Activated CD4-positive, alpha-beta T cell treated with anti-CD3 and anti-CD28 coated beads, Interleukin-2, amount 10 ng/mL, durations not matched to agents 7 days and 5 days (primary cell): ENCODE measurements around the gene OVOL3. TPM values are rescaled to one million over a fixed set of nuclear protein-coding genes. Genes with fewer than 3 reads are reported as not detected.
"Not testable (repeated sequence)": the region's sequence is repeated elsewhere in the genome, so short reads cannot be mapped to it uniquely, and the experiment has no call there.

Source experiments
- CTCF ChIA-PET: fragments of 350-600 bp; sonication (Branson Sonifier 250); formaldehyde crosslinking; loops from one replicate; lab custom pipeline; 2021; ENCODE audit warnings: antibody characterized with exemption; lab: Charles Lee
- POLR2A ChIA-PET: fragments of 350-600 bp; sonication (Branson Sonifier 250); formaldehyde crosslinking; loops from one replicate; lab custom pipeline; 2021; ENCODE audit warnings: antibody characterized with exemption; lab: Charles Lee
- DNase-seq: peaks from one replicate; pipeline ENCODE4 v3.0.0-alpha.2; 2020
- H3K27ac Mint-ChIP-seq: one replicate; pipeline ENCODE4 v1.8.0; 2021; ENCODE audit warnings: mild to moderate bottlenecking, moderate library complexity, mixed read lengths
- H3K27me3 Mint-ChIP-seq: one replicate; pipeline ENCODE4 v1.8.0; 2021; ENCODE audit warnings: mixed read lengths
- H3K36me3 Mint-ChIP-seq: one replicate; pipeline ENCODE4 v1.8.0; 2021; ENCODE audit warnings: low read depth, mixed read lengths
- H3K4me1 Mint-ChIP-seq: one replicate; pipeline ENCODE4 v1.8.0; 2021; ENCODE audit warnings: mixed read lengths
- H3K4me3 Mint-ChIP-seq: one replicate; pipeline ENCODE4 v1.8.0; 2021; ENCODE audit warnings: mild to moderate bottlenecking, moderate library complexity, mixed read lengths
- H3K9me3 Mint-ChIP-seq: one replicate; pipeline ENCODE4 v1.8.0; 2021; ENCODE audit warnings: mixed read lengths
- total RNA-seq, 2 experiments: library from RNA; stranded (reverse); gene quantifications; one replicate each; pipeline ENCODE4 v1.2.3, GENCODE V29; 2021

OVOL3 gene
- total RNA-seq, 2 experiments from 2014 or later: not detected

- Mint-ChIP-seq H3K36me3 (peaks cover 48% of the 10 kb centered on the region), H3K4me3 (no peak overlapping the region), H3K4me1 (peaks cover 24% of the 10 kb centered on the region), H3K27me3 (no peaks in the 10 kb centered on the region), H3K27ac (no peak overlapping the region), H3K9me3 (no peaks in the 10 kb centered on the region)
- POLR2A ChIA-PET: no interaction called here
- CTCF ChIA-PET: no interaction called here
- no peak for DNase-seq
These were observed 10.0 kb downstream of the OVOL3 start for GRCh38 chr19:36120984-36121358.

GRCh38 chr19:36121486-36122124 is 10.7 kb downstream of the OVOL3 start:
- ChIA-PET POLR2A (no interaction called here), CTCF (no interaction called here)
- Mint-ChIP-seq H3K4me3 (no peak overlapping the region), H3K27ac (no peak overlapping the region), H3K4me1 (peaks cover 17% of the 10 kb centered on the region), H3K9me3 (no peaks in the 10 kb centered on the region), H3K36me3 (peaks cover 45% of the 10 kb centered on the region), H3K27me3 (no peaks in the 10 kb centered on the region)
- DNase-seq: no peak

DNA sequence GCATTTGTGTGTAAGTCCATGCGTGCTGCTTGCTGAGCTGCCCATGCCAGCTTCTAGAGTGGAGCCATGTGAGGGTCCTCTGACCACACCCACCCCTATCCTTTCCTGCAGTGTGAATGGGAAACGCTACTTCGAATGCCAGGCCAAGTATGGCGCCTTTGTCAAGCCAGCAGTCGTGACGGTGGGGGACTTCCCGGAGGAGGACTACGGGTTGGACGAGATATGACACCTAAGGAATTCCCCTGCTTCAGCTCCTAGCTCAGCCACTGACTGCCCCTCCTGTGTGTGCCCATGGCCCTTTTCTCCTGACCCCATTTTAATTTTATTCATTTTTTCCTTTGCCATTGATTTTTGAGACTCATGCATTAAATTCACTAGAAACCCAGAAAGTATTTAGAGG is 14.6 kb downstream of the OVOL3 start:
- Mint-ChIP-seq H3K36me3 (peaks cover 22% of the 10 kb centered on the region), H3K4me3 (no peak overlapping the region), H3K27me3 (no peaks in the 10 kb centered on the region), H3K27ac (peak overlapping the region; percentile 43), H3K9me3 (no peaks in the 10 kb centered on the region), H3K4me1 (peaks cover 15% of the 10 kb centered on the region)
- ChIA-PET CTCF (interaction anchor here (1.0 to 5.3 kb wide), 4 partner anchors 9 to 43 kb away, joined by 3 to 47 read pairs (median 10); partner anchors contain the start of genes POLR2I and TBCB), POLR2A (no interaction called here)
- no peak for DNase-seq

DNA sequence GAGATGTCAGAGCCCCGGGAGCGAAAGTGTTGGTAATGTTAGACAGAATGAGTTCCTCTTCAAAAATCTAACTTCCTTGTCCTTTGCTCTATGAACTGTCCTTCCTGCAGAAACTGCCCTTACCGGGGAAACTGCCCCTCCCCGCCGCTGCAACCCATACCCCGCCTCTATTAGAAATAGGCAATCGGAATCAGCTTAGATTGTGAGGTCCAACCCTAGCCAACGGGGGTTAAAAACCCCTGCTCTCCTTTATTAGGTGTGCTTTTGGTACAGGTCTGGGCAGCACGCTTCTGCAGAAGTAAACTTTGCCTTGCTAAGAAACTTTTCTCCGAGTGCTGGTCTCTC is 17.4 kb downstream of the OVOL3 start:
- no peaks in the 10 kb centered on the region for H3K9me3 Mint-ChIP-seq
- peak overlapping the region; percentile 92 for H3K27ac Mint-ChIP-seq
- peaks cover 17% of the 10 kb centered on the region for H3K36me3 Mint-ChIP-seq
- H3K4me3 Mint-ChIP-seq: peak overlapping the region; percentile 79
- no peaks in the 10 kb centered on the region for H3K27me3 Mint-ChIP-seq
- peaks cover 32% of the 10 kb centered on the region for H3K4me1 Mint-ChIP-seq
- POLR2A ChIA-PET: interaction anchor here (1.0 to 1.4 kb wide), 2 partner anchors 12 to 14 kb away, joined by 3 to 4 read pairs; partner anchors contain the start of genes CAPNS1 and POLR2I
- DNase-seq: no peak
- CTCF ChIA-PET: interaction anchor here (0.6 to 5.3 kb wide), 23 partner anchors 8 to 1247 kb away, joined by 3 to 47 read pairs (median 5); partner anchors contain the start of genes CAPNS1, POLR2I, TBCB and ZNF146

DNA sequence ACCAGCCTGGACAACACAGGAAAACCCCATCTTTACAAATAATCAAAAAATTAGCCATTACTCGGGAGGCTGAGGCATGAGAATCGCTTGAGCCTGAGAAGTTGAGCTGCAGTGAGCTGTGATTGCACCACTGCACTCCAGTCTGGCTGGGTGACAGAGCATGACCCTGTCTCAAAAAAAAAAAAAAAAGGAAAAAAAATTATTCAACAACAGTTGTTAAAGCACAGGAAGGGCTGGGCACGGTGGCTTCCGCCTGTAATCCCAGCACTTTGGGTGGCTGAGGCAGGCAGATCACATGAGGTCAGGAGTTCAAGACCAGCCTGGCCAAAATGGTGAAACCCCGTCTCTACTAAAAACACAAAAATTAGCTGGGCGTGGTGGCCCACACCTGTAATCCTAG is 20.3 kb downstream of the OVOL3 start:
- CTCF ChIA-PET: interaction anchor here (0.6 to 2.6 kb wide), 3 partner anchors 8 to 41 kb away, joined by 3 to 12 read pairs (median 3); partner anchors contain the start of gene CAPNS1
- H3K4me3 Mint-ChIP-seq, H3K27me3 Mint-ChIP-seq, POLR2A ChIA-PET, H3K36me3 Mint-ChIP-seq, H3K9me3 Mint-ChIP-seq, DNase-seq, H3K27ac Mint-ChIP-seq: not testable (repeated sequence)
- H3K4me1 Mint-ChIP-seq: peaks cover 45% of the 10 kb centered on the region

GRCh38 chr19:36134867-36135266 is 23.9 kb downstream of the OVOL3 start:
- H3K27ac Mint-ChIP-seq, H3K27me3 Mint-ChIP-seq, POLR2A ChIA-PET, DNase-seq, H3K4me3 Mint-ChIP-seq, H3K36me3 Mint-ChIP-seq, H3K9me3 Mint-ChIP-seq: not testable (repeated sequence)
- H3K4me1 Mint-ChIP-seq: peaks cover 44% of the 10 kb centered on the region
- CTCF ChIA-PET: interaction anchor here (3.5 kb wide), 1 partner anchor 8 kb away, joined by 29 read pairs; no protein-coding TSS in a partner anchor

DNA sequence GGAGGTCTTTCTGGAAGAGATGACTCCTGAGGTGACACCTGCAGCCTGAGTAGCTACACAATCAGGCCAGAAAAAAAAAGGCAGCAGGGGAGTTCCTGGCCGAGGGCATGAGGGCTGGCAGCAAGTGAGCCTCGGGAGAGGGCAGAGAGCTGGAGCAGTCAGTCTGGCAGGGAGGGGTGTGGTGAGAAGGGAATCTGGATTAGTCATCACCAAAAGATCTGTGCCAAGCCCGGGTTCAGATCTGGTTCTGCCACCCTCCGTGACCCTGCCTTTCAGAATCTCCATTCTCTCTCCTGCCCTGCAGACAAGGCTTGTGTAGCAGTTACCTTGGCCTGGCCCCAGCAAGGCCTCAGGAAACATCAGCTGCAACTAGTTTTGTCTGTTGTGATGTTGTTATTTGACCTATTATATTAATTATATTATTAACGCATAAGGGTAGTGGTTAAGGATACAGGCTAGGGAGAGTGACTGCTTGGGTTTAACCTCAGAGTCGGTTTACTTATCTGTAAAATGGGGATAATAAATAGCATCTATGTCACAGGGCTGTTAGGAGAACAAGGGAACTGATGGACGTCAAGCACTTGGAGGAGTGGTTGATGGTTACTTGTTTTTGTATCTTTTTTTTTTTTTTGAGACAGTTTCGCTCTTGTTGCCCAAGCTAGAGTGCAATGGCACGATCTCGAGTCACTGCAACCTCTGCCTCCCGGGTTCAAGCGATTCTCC is 26.2 kb downstream of the OVOL3 start:
- Mint-ChIP-seq H3K27me3 (no peaks in the 10 kb centered on the region), H3K36me3 (peaks cover 15% of the 10 kb centered on the region), H3K4me1 (peaks cover 46% of the 10 kb centered on the region), H3K4me3 (no peak overlapping the region), H3K27ac (peak overlapping the region; percentile 60), H3K9me3 (no peaks in the 10 kb centered on the region)
- CTCF ChIA-PET: interaction anchor here (3.5 kb wide), 1 partner anchor 10 kb away, joined by 29 read pairs; no protein-coding TSS in a partner anchor
- POLR2A ChIA-PET: no interaction called here
- DNase-seq: no peak

DNA sequence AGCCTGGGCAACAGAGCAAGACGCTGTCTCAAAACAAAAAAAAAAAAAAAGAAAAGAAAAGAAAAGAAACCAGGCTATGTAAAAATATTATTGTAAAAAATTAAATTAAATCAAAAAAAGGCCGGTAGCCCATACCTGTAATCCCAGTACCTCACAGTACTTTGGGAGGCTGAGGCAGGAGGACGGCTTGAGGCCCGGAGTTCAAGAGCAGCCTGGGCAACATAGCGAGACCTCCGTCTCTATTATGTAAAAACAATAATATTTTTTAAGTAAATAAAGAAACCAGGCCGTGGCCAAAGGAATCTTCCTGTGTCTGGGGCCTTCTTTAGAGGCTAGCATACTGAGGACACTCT is 28.2 kb downstream of the OVOL3 start:
- POLR2A ChIA-PET: no interaction called here
- Mint-ChIP-seq H3K27me3 (no peaks in the 10 kb centered on the region), H3K9me3 (no peaks in the 10 kb centered on the region), H3K4me1 (peaks cover 37% of the 10 kb centered on the region), H3K4me3 (peak overlapping the region; percentile 88), H3K27ac (peak overlapping the region; percentile 95), H3K36me3 (peaks cover 25% of the 10 kb centered on the region)
- CTCF ChIA-PET: interaction anchor here (1.2 to 2.9 kb wide), 3 partner anchors 9 to 35 kb away, joined by 3 to 12 read pairs (median 11); no protein-coding TSS in a partner anchor
- DNase-seq: no peak

- peaks cover 35% of the 10 kb centered on the region for H3K4me1 Mint-ChIP-seq
- DNase-seq: peak; percentile 91
- H3K4me3 Mint-ChIP-seq: peak within 1 kb of the TSS; percentile 88
- no peaks in the 10 kb centered on the region for H3K27me3 Mint-ChIP-seq
- no peaks in the 10 kb centered on the region for H3K9me3 Mint-ChIP-seq
- ChIA-PET CTCF (interaction anchor here (0.9 to 2.9 kb wide), 4 partner anchors 10 to 34 kb away, joined by 3 to 12 read pairs (median 7); no protein-coding TSS in a partner anchor), POLR2A (interaction anchor here (0.6 to 1.1 kb wide), 2 partner anchors 11 to 72 kb away, joined by 3 to 4 read pairs; no protein-coding TSS in a partner anchor)
- peak within 1 kb of the TSS; percentile 95 for H3K27ac Mint-ChIP-seq
- H3K36me3 Mint-ChIP-seq: peaks cover 27% of the 10 kb centered on the region
These were observed 28.7 kb downstream of the OVOL3 start, which contains the start of gene CAPNS1 for GRCh38 chr19:36139473-36140303. Gene CAPNS1 (plus strand): TSS chr19:36140066. CDS start chr19:36141012, 946 bp downstream.

DNA sequence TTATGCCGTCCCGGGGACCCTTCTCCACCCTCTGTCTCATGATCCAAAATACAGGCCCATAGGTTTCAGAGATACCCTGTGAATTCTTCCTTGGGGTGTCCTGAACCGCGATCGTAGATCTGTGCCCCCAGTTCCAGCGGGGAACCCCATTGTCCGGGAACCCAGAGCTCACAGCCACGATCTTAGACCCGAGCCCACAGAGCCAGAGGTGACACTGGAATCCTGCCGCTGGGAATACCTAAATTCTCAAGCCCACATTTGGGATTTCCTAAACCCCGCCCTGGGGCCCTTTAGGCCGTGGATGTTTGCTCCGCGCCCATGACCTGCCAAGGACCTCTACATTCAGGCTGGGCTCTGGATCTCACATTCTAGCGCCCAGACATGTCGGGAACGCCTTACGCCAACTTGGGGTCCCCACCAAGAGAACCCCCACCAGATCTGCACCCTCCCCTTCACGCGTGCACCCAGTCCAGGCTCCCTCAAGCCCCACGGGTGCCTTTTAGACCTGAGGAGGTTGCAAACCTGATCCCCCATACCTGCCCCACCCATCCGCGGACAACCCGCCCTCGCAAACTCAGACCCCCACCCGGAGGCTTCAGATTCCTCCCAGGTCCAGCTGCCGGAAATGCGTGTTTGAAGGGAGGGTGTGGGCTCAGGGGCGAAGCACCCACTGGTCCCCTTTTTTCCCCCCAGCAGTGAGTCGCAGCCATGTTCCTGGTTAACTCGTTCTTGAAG is 29.5 kb downstream of the OVOL3 start:
- Mint-ChIP-seq H3K27me3 (no peaks in the 10 kb centered on the region), H3K36me3 (peaks cover 31% of the 10 kb centered on the region), H3K27ac (peak overlapping the region; percentile 95), H3K4me1 (peaks cover 31% of the 10 kb centered on the region), H3K4me3 (peak overlapping the region; percentile 88), H3K9me3 (no peaks in the 10 kb centered on the region)
- DNase-seq: peak; percentile 58
- CTCF ChIA-PET: interaction anchor here (0.9 to 2.9 kb wide), 4 partner anchors 10 to 33 kb away, joined by 3 to 12 read pairs (median 7); no protein-coding TSS in a partner anchor
- POLR2A ChIA-PET: interaction anchor here (0.6 to 1.1 kb wide), 2 partner anchors 12 to 71 kb away, joined by 3 to 4 read pairs; no protein-coding TSS in a partner anchor

DNA sequence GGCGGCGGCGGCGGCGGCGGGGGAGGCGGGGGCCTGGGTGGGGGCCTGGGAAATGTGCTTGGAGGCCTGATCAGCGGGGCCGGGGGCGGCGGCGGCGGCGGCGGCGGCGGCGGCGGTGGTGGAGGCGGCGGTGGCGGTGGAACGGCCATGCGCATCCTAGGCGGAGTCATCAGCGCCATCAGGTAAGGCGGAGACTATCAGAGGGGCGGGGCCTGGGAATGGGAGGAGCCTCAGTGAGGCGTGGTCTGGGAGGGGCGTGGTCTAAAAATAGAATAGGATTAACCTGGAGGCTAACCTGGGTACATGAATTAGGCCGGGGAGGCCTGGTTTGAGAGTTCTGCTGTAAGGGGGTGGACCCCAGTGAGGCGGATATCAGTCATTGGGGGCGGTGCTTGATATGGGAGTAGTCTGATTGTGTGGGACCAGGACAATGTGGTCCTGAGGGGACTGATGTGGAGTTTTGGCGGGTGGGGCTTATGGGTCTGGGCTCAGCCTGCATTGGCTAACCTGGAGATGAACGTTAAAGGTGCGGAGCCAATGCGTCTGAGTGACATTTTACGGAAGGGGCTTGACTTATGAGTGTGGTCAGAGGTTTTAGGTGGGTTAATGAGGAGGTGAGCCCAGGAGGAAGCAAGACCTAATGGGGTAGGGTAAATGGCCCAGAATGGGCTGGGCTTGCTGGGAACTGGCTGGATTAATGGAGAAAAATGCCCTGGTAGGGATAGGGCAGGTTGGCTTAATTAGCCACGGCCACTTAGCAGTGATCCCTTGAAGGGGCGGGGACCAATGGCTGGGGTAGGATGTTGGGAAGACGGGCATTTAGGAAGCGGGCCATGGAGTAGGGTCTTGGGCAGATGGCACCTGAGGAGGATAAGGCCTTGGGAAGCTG is 30.3 kb downstream of the OVOL3 start:
- DNase-seq: peak; percentile 92
- Mint-ChIP-seq H3K9me3 (no peaks in the 10 kb centered on the region), H3K4me3 (peak overlapping the region; percentile 88), H3K27me3 (no peaks in the 10 kb centered on the region), H3K27ac (peak overlapping the region; percentile 95), H3K36me3 (peaks cover 38% of the 10 kb centered on the region), H3K4me1 (peaks cover 28% of the 10 kb centered on the region)
- ChIA-PET CTCF (interaction anchor here (0.6 to 2.7 kb wide), 2 partner anchors 13 to 385 kb away, joined by 3 to 11 read pairs; no protein-coding TSS in a partner anchor), POLR2A (no interaction called here)
